NT2/D1 (cell line): ENCODE data around the gene EML1.

Experiments used
- SUZ12 ChIP-seq: IDR thresholded peaks from 2 replicates; pipeline ENCODE4 v1.6.1; 2011; ENCODE audit not compliant: insufficient read length, insufficient read depth; ENCODE audit errors: extremely low read depth
- ZNF274 ChIP-seq: IDR thresholded peaks from 2 replicates; pipeline ENCODE4 v1.6.1; 2011; ENCODE audit warnings: mild to moderate bottlenecking, low read depth, low read length

DNA sequence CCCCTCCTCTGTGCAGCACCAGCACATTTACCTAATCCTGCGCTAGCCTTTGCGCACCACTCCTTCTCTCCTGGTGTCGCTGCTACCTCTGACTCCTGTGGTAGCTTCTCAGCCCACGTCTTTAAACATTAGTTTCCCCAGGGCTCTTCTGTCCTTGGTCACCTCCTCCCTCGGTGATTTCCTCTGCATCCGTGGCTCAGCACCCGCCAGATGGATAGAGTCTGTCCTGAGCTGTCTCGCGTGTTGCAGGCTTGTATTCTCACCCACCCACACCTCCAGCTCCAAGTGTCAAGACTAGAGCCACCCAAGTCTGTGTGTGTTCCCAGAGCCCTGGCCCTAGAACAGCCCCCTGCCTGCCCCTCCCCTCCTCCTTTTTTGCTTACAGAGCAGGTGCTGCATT lies 83.2 kb downstream of the EML1 start:
- TF ChIP-seq ZNF274 (no peak), SUZ12 (no peak)
